ENCODE results near the gene HERC2. TPM values are rescaled to one million over a fixed set of nuclear protein-coding genes. Genes with fewer than 3 reads are reported as not detected.

Gene HERC2
- total and polyA plus RNA-seq, 9 donors, result 33.3 to 83.3 (median 48.9) TPM

DNA sequence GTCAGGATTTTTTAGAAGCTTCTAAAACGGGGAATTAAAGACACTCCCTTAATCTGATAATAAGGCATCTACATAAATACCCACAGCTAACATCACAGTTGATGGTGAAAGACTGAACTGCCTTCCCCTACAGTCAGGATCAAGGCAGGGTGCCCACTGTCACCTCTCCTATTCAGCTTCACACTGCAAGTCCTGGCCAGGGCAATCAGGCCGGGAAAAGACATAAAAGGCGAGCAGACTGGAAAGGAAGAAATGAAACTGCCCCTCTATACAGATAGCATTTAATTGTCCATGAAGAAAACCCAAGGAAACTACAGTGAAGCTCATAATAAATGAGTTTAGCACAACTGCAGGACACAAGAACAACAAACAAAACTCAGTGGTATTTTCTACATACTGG, 61.7 kb downstream of the HERC2 start:
- intact Hi-C loops (cut with DNase I), result no loop called here
- no peaks in the 10 kb centered on the region for H3K36me3 ChIP-seq
- no peak for DNase-seq
- WGBS, 3 donors, result 87 to 92% (median 88%) methylated on average over 3 of the region's 3 CpGs
- H3K9me3 ChIP-seq, result no peaks in the 10 kb centered on the region
- no peak overlapping the region for H3K27ac ChIP-seq
- no peaks in the 10 kb centered on the region for H3K4me1 ChIP-seq (ENCODE audit: insufficient read depth)
- no peaks in the 10 kb centered on the region for H3K27me3 ChIP-seq
- no peak overlapping the region for H3K4me3 ChIP-seq
- no peak for TF ChIP-seq CTCF (IDR thresholded peaks at IDR 0.05)
- TF ChIP-seq EP300 (IDR thresholded peaks at IDR 0.05), result no peak
- TF ChIP-seq POLR2A (IDR thresholded peaks at IDR 0.05), result no peak

DNA sequence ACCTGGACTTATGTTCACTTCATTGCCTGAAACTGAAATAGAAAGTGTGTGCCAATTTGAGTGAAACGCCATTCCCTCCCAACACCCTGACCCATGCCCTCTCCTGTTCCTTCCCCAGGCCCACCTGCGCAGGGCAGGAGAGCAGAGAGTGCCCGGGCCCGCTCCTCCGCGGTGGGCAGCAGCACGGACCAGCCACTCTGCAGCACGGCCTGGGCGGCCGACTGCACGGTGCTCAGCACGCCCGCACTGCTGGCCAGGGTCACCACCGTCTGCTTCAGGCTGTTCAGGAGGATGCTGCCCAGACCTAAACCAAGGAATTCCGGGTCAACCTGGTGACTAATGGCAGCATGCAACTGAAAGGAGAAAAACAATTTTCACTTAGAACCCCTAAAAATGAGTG, 66.0 kb downstream of the HERC2 start:
- H3K27ac ChIP-seq, result no peak overlapping the region
- H3K9me3 ChIP-seq, result no peaks in the 10 kb centered on the region
- no peaks in the 10 kb centered on the region for H3K36me3 ChIP-seq
- no peak overlapping the region for H3K4me3 ChIP-seq
- no peaks in the 10 kb centered on the region for H3K27me3 ChIP-seq
- H3K4me1 ChIP-seq (ENCODE audit: insufficient read depth), result no peaks in the 10 kb centered on the region
- intact Hi-C loops (cut with DNase I), result no loop called here
- WGBS, 3 donors, result 92 to 94% (median 92%) methylated on average over 15 of the region's 15 CpGs
- TF ChIP-seq POLR2A (IDR thresholded peaks at IDR 0.05) (no peak), CTCF (IDR thresholded peaks at IDR 0.05) (no peak), EP300 (IDR thresholded peaks at IDR 0.05) (no peak)
- no peak for DNase-seq

GRCh38 chr15:28252831-28253230, 69.1 kb downstream of the HERC2 start:
- Histone ChIP-seq H3K9me3 (no peaks in the 10 kb centered on the region), H3K4me3 (no peak overlapping the region), H3K27ac (no peak overlapping the region), H3K27me3 (no peaks in the 10 kb centered on the region), H3K4me1 (ENCODE audit: insufficient read depth) (no peaks in the 10 kb centered on the region), H3K36me3 (no peaks in the 10 kb centered on the region)
- TF ChIP-seq EP300 (IDR thresholded peaks at IDR 0.05) (no peak), CTCF (IDR thresholded peaks at IDR 0.05) (no peak), POLR2A (IDR thresholded peaks at IDR 0.05) (no peak)
- no peak for DNase-seq
- intact Hi-C loops (cut with DNase I), result no loop called here
- WGBS, 3 donors, result 88 to 95% (median 92%) methylated on average over 6 of the region's 6 CpGs

DNA sequence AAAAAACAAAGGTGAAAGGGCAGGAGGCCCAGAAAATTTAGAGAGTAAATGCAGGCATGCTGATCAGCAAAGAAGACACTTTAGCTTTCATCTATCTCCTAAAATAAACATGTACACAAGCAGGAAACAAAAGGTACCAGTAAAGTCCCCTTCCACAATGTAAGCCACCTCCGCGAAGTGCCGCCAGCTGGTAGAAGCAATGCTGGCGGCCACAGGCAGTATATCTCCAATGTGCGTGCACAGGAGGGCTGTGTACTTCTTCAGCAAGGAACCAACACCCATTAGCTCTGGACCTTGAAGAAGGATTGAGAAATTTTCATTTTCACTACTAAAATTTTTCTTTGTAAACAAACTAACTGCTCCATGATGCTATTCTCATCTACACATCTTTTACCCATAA, 75.4 kb downstream of the HERC2 start:
- no peak for DNase-seq
- no peak overlapping the region for H3K4me3 ChIP-seq
- WGBS, 3 donors, result 94 to 96% (median 96%) methylated on average over 5 of the region's 5 CpGs

More for the DNA sequence above, 75.4 kb downstream of the HERC2 start:
- intact Hi-C loops (cut with DNase I), result no loop called here
- TF ChIP-seq CTCF (IDR thresholded peaks at IDR 0.05) (no peak), EP300 (IDR thresholded peaks at IDR 0.05) (no peak), POLR2A (IDR thresholded peaks at IDR 0.05) (no peak)
- no peaks in the 10 kb centered on the region for H3K36me3 ChIP-seq
- H3K4me1 ChIP-seq (ENCODE audit: insufficient read depth), result no peaks in the 10 kb centered on the region
- H3K27me3 ChIP-seq, result no peaks in the 10 kb centered on the region
- peaks cover 0 to 4% of the 10 kb centered on the region in 2 donors for H3K9me3 ChIP-seq
- no peak overlapping the region for H3K27ac ChIP-seq

Measured in ovary (tissue), 9 donors.